ENCODE results near the gene HTT-AS. TPM values are rescaled to one million over a fixed set of nuclear protein-coding genes. Genes with fewer than 3 reads are reported as not detected.
"Not testable (repeated sequence)": the region's sequence is repeated elsewhere in the genome, so short reads cannot be mapped to it uniquely, and the experiment has no call there.

HTT-AS gene
- total RNA-seq, 2 donors from 2014 or later, result not detected

DNA sequence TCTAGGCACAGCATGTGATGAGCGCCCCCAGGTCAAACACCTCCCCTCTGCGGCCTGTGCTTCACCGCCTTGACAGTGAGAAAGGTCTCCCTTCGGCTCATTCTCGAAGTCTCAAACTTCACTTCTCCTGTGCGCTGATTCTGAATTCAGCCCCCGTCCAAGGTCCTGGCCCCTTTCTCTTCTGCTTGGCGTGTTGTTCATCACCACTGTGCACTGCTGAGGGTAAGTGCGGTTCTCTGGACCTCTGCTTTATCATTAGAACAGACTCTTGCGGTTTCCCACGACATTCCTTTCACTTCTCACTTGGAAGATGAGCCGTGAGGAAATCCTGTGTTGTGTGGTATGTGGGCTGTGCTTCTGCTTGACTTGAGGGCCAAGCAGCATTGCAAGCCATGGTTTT is 11.9 kb downstream of the HTT-AS start:
- no peak for TF ChIP-seq CTCF (IDR thresholded peaks at IDR 0.05)
- H3K4me3 ChIP-seq, result no peak overlapping the region

DNA sequence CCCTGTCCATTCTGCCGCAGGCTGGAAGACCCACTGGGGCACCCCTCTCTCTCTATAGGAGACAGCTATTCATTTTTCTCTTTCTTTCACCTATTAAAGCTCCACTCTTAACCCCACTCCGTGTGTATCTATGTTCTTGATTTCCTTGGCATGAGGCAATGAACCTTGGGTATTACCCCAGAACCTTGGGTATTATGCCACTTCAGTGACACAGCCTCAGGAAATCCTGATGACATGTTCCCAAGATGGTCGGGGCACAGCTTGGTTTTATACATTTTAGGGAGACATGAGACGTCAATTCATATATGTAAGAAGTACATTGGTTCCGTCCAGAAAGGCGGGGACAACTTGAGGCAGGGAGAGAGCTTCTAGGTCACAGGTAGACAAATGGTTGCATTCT is 13.4 kb downstream of the HTT-AS start:
- no peaks in the 10 kb centered on the region for H3K36me3 ChIP-seq
- H3K4me1 ChIP-seq, result no peaks in the 10 kb centered on the region
- peaks cover 0 to 6% of the 10 kb centered on the region in 2 donors for H3K9me3 ChIP-seq
- no peaks in the 10 kb centered on the region for H3K27me3 ChIP-seq
- no peak for DNase-seq (ENCODE audit: low spot score)
- TF ChIP-seq CTCF (IDR thresholded peaks at IDR 0.05), result no peak
- H3K4me3 ChIP-seq, result no peak overlapping the region
- no peak overlapping the region for H3K27ac ChIP-seq

More for the DNA sequence above, 11.9 kb downstream of the HTT-AS start:
- peak; percentile 7 for DNase-seq (ENCODE audit: low spot score)
- Histone ChIP-seq H3K4me1 (no peaks in the 10 kb centered on the region), H3K9me3 (no peaks in the 10 kb centered on the region), H3K27me3 (no peaks in the 10 kb centered on the region), H3K36me3 (no peaks in the 10 kb centered on the region), H3K27ac (no peak overlapping the region)

- Histone ChIP-seq H3K36me3 (no peaks in the 10 kb centered on the region), H3K9me3 (peaks cover 0 to 10% of the 10 kb centered on the region in 2 donors), H3K27ac (no peak overlapping the region), H3K4me1 (no peaks in the 10 kb centered on the region), H3K27me3 (no peaks in the 10 kb centered on the region), H3K4me3 (no peak overlapping the region)
- no peak for DNase-seq (ENCODE audit: low spot score)
- TF ChIP-seq CTCF (IDR thresholded peaks at IDR 0.05), result no peak
Measured at GRCh38 chr4:3059943-3060342, 14.4 kb downstream of the HTT-AS start.

DNA sequence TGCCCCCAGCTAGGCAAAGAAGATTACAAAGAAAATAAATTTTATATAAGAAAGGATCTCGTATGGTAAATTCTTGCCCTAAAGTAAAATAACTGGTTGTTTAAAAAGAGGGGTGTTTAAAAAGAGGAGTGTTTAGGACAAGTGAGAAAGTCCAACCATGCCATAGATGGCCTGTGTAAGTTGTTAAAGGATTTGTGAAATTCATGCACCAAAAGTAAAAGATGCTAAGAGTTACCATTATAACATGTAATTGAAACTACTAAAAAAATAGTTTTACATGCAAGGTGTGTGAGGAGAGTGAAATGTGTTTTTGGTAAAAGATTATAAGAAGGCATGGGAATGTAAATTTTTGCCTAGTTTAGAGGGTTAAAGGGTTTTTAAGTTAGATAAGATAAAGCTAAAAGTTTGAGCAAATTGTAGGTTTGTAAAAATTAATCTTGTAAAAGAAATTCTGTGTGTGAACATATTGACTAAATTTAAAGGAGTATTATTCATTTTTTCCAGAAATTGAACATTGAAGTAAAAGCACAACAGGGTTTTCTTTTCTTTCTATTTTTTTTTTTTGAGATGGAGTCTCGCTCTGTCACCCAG is 20.1 kb downstream of the HTT-AS start:
- Histone ChIP-seq H3K4me3 (no peak overlapping the region), H3K4me1 (no peaks in the 10 kb centered on the region), H3K36me3 (no peaks in the 10 kb centered on the region), H3K9me3 (peaks cover 0 to 10% of the 10 kb centered on the region in 2 donors), H3K27ac (no peak overlapping the region), H3K27me3 (no peaks in the 10 kb centered on the region)
- no peak for DNase-seq (ENCODE audit: low spot score)
- TF ChIP-seq CTCF (IDR thresholded peaks at IDR 0.05), result no peak

GRCh38 chr4:3051141-3051897 is 23.0 kb downstream of the HTT-AS start:
- DNase-seq (ENCODE audit: low spot score); H3K4me1 ChIP-seq; H3K4me3 ChIP-seq; H3K36me3 ChIP-seq; H3K27me3 ChIP-seq; H3K9me3 ChIP-seq; H3K27ac ChIP-seq: not testable (repeated sequence)

GRCh38 chr4:3047464-3048286 is 26.7 kb downstream of the HTT-AS start:
- no peak overlapping the region for H3K27ac ChIP-seq

More at GRCh38 chr4:3047464-3048286, 26.7 kb downstream of the HTT-AS start:
- H3K9me3 ChIP-seq, result no peaks in the 10 kb centered on the region
- H3K4me1 ChIP-seq, result peaks cover 0 to 5% of the 10 kb centered on the region in 2 donors
- H3K4me3 ChIP-seq, result peak overlapping the region in 1 of 2 donors; percentile 27
- no peaks in the 10 kb centered on the region for H3K27me3 ChIP-seq
- H3K36me3 ChIP-seq, result no peaks in the 10 kb centered on the region
- TF ChIP-seq CTCF (IDR thresholded peaks at IDR 0.05), result peak; percentile 63 to 77
- DNase-seq (ENCODE audit: low spot score), result peak; percentile 71
